HCT116 (cell line): ENCODE measurements around the gene ESRRA. TPM values are rescaled to one million over a fixed set of nuclear protein-coding genes. Genes with fewer than 3 reads are reported as not detected.

Experiments
- ATAC-seq: fragments of 200-7000 bp; cut with Tn5 transposase; 2 replicates; pipeline ENCODE4 v1.9.1; 2020; ENCODE audit warnings: mild to moderate bottlenecking, moderate library complexity
- BruUV-seq: library from RNA; stranded (reverse); fragments of 400-500 nt; replicated peaks from 2 replicates; lab custom pipeline; 2021; lab: Mats Ljungman, UMichigan
- CTCF ChIA-PET: fragments of 300-600 bp; sonication (Branson Sonifier 250); formaldehyde crosslinking; loops from one replicate; lab custom pipeline; 2021; ENCODE audit warnings: antibody characterized with exemption; lab: Charles Lee
- POLR2A ChIA-PET: fragments of 300-600, 350-600 bp; sonication (Branson Sonifier 250); formaldehyde crosslinking; loops from one replicate; lab custom pipeline; 2021; ENCODE audit warnings: antibody characterized with exemption; lab: Charles Lee
- RAD21 ChIA-PET, 2 experiments: fragments of 300-600 bp; sonication (Branson Sonifier 250); formaldehyde crosslinking; loops; one replicate each; lab custom pipeline; 2023; ENCODE audit warnings: low total read pairs in 2 of 2; ENCODE audit not compliant: uncharacterized antibody in 2 of 2, unreplicated experiment in 2 of 2, low non-redundant PET in 1 of 2; lab: Charles Lee
- DNase-seq: peaks from one replicate; pipeline ENCODE4 v3.0.0-alpha.2; 2010; ENCODE audit warnings: low read depth, low spot score
- H2AFZ ChIP-seq: fragments of 200-600 bp; shearing (Covaris generic), sonication (generic); 2 replicates; pipeline ENCODE4 v1.6.1; 2017; ENCODE audit warnings: low read depth, mixed run types, mixed read lengths, antibody characterized with exemption, low read length; ENCODE audit not compliant: poor library complexity, severe bottlenecking
- H3K27ac ChIP-seq: 2 replicates; pipeline ENCODE4 v1.5.1; 2012; ENCODE audit warnings: low read depth, low read length
- H3K27me3 ChIP-seq: fragments of 200-600 bp; sonication (generic); 2 replicates; pipeline ENCODE4 v1.6.1; 2016; ENCODE audit warnings: mixed run types, low read length, mixed read lengths; ENCODE audit not compliant: insufficient read depth
- H3K36me3 ChIP-seq, 2 experiments: fragments of 200-500 bp in 1 of 2; fragments of 200-600 bp in 1 of 2; sonication (Bioruptor generic) in 1 of 2; sonication (generic) in 1 of 2; 2 replicates each; pipeline versions ENCODE4 v1.5.1 to v1.6.1; 2014 to 2016; ENCODE audit warnings: low read length in 2 of 2, inconsistent platforms in 1 of 2, mixed read lengths in 1 of 2, mixed run types in 1 of 2; ENCODE audit not compliant: insufficient read depth in 2 of 2, control insufficient read depth in 1 of 2
- H3K4me1 ChIP-seq, 2 experiments: fragments of 200-600 bp in 1 of 2; sonication (generic) in 1 of 2; 2 replicates each; pipeline versions ENCODE4 v1.5.1 to v1.6.1; 2012 to 2017; ENCODE audit warnings: low read length in 2 of 2, inconsistent platforms in 1 of 2, mild to moderate bottlenecking in 1 of 2, mixed read lengths in 1 of 2, mixed run types in 1 of 2, moderate library complexity in 1 of 2; ENCODE audit not compliant: insufficient read depth in 2 of 2, control insufficient read depth in 1 of 2
- H3K4me2 ChIP-seq: fragments of 200-600 bp; sonication (generic); 2 replicates; pipeline ENCODE4 v1.6.1; 2017; ENCODE audit warnings: mixed run types, low read length, mixed read lengths
- H3K4me3 ChIP-seq, 2 experiments: fragments of 200-600 bp in 1 of 2; sonication (generic) in 1 of 2; replicated peaks in 1 of 2; 2 replicates each; pipeline ENCODE4 v1.5.1; 2011 to 2016; ENCODE audit warnings: low read length in 2 of 2, control low read depth in 1 of 2, low read depth in 1 of 2, mild to moderate bottlenecking in 1 of 2, mixed read lengths in 1 of 2, mixed run types in 1 of 2
- H3K79me2 ChIP-seq: fragments of 200-600 bp; sonication (generic); 2 replicates; pipeline ENCODE4 v1.6.1; 2017; ENCODE audit warnings: mild to moderate bottlenecking, mixed run types, low read length, moderate library complexity, mixed read lengths; ENCODE audit not compliant: insufficient read depth
- H3K9ac ChIP-seq: fragments of 200-600 bp; sonication (generic); 2 replicates; pipeline ENCODE4 v1.6.1; 2016; ENCODE audit warnings: low read length, mixed read lengths
- H3K9me2 ChIP-seq: fragments of 200-600 bp; sonication (generic), shearing (Covaris generic); 2 replicates; pipeline ENCODE4 v1.6.1; 2017; ENCODE audit warnings: mixed run types, mild to moderate bottlenecking, moderate library complexity; ENCODE audit not compliant: insufficient read depth
- H3K9me3 ChIP-seq, 2 experiments: fragments of 200-500 bp in 1 of 2; fragments of 200-600 bp in 1 of 2; sonication (Bioruptor generic) in 1 of 2; sonication (generic) in 1 of 2; 2 replicates each; pipeline ENCODE4 v1.6.1; 2014 to 2017; ENCODE audit warnings: low read length in 2 of 2, mixed read lengths in 2 of 2, inconsistent platforms in 1 of 2, low read depth in 1 of 2, mild to moderate bottlenecking in 1 of 2, mixed run types in 1 of 2, moderate library complexity in 1 of 2; ENCODE audit not compliant: control insufficient read depth in 1 of 2, insufficient read depth in 1 of 2
- H4K20me1 ChIP-seq: fragments of 200-600 bp; sonication (generic), shearing (Covaris generic); 2 replicates; pipeline ENCODE4 v1.6.1; 2017; ENCODE audit warnings: mixed run types, mild to moderate bottlenecking, moderate library complexity; ENCODE audit not compliant: insufficient read depth
- FOSL1 ChIP-seq: IDR thresholded peaks from 2 replicates; pipeline ENCODE4 v1.6.1; 2012; ENCODE audit warnings: low read depth
- POLR2AphosphoS5 ChIP-seq: IDR thresholded peaks from 2 replicates; pipeline ENCODE4 v1.6.1; 2011; ENCODE audit warnings: mild to moderate bottlenecking, low read depth, low read length, moderate library complexity
- SIN3A ChIP-seq: IDR thresholded peaks from 2 replicates; pipeline ENCODE4 v1.6.1; 2012; ENCODE audit warnings: low read depth
- SRF ChIP-seq: IDR thresholded peaks from 2 replicates; pipeline ENCODE4 v1.6.1; 2012; ENCODE audit warnings: low read depth
- TCF7L2 ChIP-seq: IDR thresholded peaks from 2 replicates; pipeline ENCODE4 v1.7.0; 2011; ENCODE audit warnings: borderline replicate concordance, inconsistent platforms; ENCODE audit not compliant: insufficient read depth, insufficient read length; ENCODE audit errors: extremely low read depth
- intact Hi-C: fragments of 100-400 bp; cut with micrococcal nuclease; formaldehyde crosslinking; loops from 2 replicates; pipeline ENCODE4 v1.10.0; 2022
- total RNA-seq: library from RNA; stranded (reverse); gene quantifications from one replicate; pipeline ENCODE4 v1.2.1, GENCODE V29; 2021; ENCODE audit not compliant: unreplicated experiment
- TF ChIP-seq, protein P1 (sequence below), 3 experiments: fragments of 200-600 bp in 1 of 3; sonication (generic) in 1 of 3; IDR thresholded peaks in 2 of 3; conservative IDR thresholded peaks in 1 of 3; 2 replicates each; pipeline ENCODE4 v1.5.1; 2012 to 2017; ENCODE audit warnings: low read depth in 2 of 3, low read length in 2 of 3, antibody characterized with exemption in 1 of 3, borderline replicate concordance in 1 of 3, control low read depth in 1 of 3, mild to moderate bottlenecking in 1 of 3, mixed read lengths in 1 of 3, mixed run types in 1 of 3, moderate library complexity in 1 of 3; ENCODE audit not compliant: insufficient read depth in 1 of 3
- TF ChIP-seq, protein P2 (sequence below): IDR thresholded peaks from 2 replicates; pipeline ENCODE4 v1.6.1; 2012

The ESRRA gene
- total RNA-seq, 1 experiment from 2014 or later, result 62.7 TPM

DNA sequence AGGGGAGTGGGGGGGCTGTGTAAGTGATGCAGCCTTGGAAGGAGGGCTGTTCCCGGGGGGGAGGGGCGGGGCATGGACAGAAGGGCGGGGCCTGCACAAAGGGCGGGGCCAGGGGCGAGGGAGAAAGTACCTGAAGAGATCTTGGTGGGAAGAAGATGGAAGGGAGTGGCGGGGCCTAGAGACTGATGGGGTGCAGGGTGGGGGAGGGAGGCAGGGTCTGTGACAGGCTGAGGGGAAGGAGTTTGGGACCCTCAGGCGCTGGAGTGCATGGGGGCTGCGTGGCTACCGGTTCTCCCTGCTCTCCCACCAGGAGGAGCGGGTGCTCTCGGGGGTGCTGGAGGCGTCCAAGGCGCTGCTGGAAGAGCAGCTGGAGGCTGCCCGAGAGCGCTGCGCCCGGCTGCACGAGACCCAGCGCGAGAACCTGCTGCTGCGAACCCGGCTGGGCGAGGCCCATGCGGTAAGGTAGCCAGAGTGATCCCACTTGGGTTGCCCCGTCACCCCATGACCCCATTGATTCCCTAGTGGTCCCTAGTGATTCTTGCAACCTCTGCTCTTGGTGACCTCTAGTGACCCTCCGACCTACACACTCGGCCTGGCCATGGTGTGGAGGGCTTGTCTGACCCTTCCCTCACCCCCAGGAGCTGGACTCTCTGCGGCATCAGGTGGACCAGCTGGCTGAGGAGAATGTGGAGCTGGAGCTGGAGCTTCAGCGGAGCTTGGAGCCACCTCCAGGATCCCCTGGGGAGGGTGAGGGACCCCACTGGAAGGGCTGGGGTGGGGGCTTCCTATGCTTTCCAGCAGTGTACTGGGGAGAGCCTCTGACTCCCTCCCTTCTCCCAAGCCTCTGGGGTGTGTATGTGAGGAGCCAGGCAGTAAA, 37.8 kb downstream of the ESRRA start:
- ChIA-PET POLR2A (interaction anchor here (0.5 to 1.4 kb wide), 10 partner anchors 10 to 1428 kb away, joined by 3 to 16 read pairs (median 5); partner anchors contain the start of genes PRDX5, STIP1 and TRMT112), CTCF (interaction anchor here (0.9 to 3.9 kb wide), 7 partner anchors 11 to 306 kb away, joined by 3 to 46 read pairs (median 5); partner anchors contain the start of genes PRDX5, STIP1 and TRMT112), RAD21 (interaction anchor here (0.6 to 2.7 kb wide), 4 partner anchors 11 to 138 kb away, joined by 4 to 14 read pairs (median 6); partner anchors contain the start of gene PRDX5 (in 1 of the 2))
- Histone ChIP-seq H3K27me3 (no peaks in the 10 kb centered on the region), H3K9ac (no peak overlapping the region), H3K27ac (peak overlapping the region; percentile 58; the same call in 1 of the 2 replicates), H3K4me1 (peaks cover 14 to 39% of the 10 kb centered on the region in 2 experiments), H3K9me3 (no peaks in the 10 kb centered on the region), H3K36me3 (no peaks in the 10 kb centered on the region), H2AFZ (no peak overlapping the region), H4K20me1 (no peaks in the 10 kb centered on the region), H3K4me2 (peak overlapping the region; percentile 92), H3K9me2 (no peaks in the 10 kb centered on the region), H3K4me3 (peak overlapping the region; percentile 16 to 61; a peak in 2 of 4 replicates), H3K79me2 (no peaks in the 10 kb centered on the region)
- ATAC-seq, result peak; percentile 52
- intact Hi-C loops, result loop anchor here (5.0 kb wide), 1 partner anchor 36 kb away; the partner anchor contains the start of gene ESRRA
- DNase-seq, result no peak
- BruUV-seq, result no TSS peak
- TF ChIP-seq, protein P1, sequence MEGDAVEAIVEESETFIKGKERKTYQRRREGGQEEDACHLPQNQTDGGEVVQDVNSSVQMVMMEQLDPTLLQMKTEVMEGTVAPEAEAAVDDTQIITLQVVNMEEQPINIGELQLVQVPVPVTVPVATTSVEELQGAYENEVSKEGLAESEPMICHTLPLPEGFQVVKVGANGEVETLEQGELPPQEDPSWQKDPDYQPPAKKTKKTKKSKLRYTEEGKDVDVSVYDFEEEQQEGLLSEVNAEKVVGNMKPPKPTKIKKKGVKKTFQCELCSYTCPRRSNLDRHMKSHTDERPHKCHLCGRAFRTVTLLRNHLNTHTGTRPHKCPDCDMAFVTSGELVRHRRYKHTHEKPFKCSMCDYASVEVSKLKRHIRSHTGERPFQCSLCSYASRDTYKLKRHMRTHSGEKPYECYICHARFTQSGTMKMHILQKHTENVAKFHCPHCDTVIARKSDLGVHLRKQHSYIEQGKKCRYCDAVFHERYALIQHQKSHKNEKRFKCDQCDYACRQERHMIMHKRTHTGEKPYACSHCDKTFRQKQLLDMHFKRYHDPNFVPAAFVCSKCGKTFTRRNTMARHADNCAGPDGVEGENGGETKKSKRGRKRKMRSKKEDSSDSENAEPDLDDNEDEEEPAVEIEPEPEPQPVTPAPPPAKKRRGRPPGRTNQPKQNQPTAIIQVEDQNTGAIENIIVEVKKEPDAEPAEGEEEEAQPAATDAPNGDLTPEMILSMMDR (IDR thresholded peaks at IDR 0.05 in 2 of 3, conservative IDR thresholded peaks at IDR 0.05 in 1 of 3; ENCODE audit: borderline replicate concordance in 1 of 3, insufficient read depth in 1 of 3, low read depth in 2 of 3, low read length in 2 of 3), result no peak
- TF ChIP-seq TCF7L2 (no peak), SRF (no peak), SIN3A (no peak), FOSL1 (no peak), POLR2AphosphoS5 (no peak)
- TF ChIP-seq, protein P2, sequence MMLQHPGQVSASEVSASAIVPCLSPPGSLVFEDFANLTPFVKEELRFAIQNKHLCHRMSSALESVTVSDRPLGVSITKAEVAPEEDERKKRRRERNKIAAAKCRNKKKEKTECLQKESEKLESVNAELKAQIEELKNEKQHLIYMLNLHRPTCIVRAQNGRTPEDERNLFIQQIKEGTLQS, result no peak
